Measurements from ENCODE around the gene TMEM175.

- TF ChIP-seq CTCF (IDR thresholded peaks at IDR 0.05) (no peak), POLR2A (IDR thresholded peaks at IDR 0.05) (no peak), POLR2AphosphoS5 (IDR thresholded peaks at IDR 0.05) (no peak)
Measured at GRCh38 chr4:929096-929765, 3.0 kb upstream of the TMEM175 start.

Data from breast epithelium (tissue), 3 donors.